Measurements from ENCODE around the gene GPATCH1.

DNA sequence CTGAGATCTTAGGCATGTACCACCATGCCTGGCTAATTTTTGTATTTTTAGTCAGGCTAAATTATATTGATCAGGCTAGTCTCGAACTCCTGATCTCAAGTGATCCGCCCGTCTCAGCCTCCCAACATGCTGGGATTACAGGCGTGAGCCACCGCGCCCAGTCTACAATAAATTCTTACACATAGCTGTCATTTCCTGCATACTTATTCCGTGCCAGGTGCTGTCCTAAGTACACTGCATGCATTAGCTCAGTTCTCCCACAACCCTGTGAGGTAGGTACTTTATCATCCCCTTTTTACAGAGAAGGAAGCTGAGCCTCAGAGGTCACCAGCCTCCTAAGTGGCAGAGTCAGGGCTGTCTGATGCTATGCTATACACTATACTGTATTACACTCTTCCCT is 9.1 kb upstream of the GPATCH1 start:
- TF ChIP-seq, protein P1, sequence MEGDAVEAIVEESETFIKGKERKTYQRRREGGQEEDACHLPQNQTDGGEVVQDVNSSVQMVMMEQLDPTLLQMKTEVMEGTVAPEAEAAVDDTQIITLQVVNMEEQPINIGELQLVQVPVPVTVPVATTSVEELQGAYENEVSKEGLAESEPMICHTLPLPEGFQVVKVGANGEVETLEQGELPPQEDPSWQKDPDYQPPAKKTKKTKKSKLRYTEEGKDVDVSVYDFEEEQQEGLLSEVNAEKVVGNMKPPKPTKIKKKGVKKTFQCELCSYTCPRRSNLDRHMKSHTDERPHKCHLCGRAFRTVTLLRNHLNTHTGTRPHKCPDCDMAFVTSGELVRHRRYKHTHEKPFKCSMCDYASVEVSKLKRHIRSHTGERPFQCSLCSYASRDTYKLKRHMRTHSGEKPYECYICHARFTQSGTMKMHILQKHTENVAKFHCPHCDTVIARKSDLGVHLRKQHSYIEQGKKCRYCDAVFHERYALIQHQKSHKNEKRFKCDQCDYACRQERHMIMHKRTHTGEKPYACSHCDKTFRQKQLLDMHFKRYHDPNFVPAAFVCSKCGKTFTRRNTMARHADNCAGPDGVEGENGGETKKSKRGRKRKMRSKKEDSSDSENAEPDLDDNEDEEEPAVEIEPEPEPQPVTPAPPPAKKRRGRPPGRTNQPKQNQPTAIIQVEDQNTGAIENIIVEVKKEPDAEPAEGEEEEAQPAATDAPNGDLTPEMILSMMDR (IDR thresholded peaks at IDR 0.05; ENCODE audit: low read depth, low read length, poor library complexity, severe bottlenecking): no peak
- TF ChIP-seq EZH2phosphoT487 (IDR thresholded peaks at IDR 0.05; ENCODE audit: borderline replicate concordance, low read length): no peak
